HepG2 (cell line): ENCODE results near the gene TMEM14B. TPM values are rescaled to one million over a fixed set of nuclear protein-coding genes. Genes with fewer than 3 reads are reported as not detected.
"Not testable (repeated sequence)": the region's sequence is repeated elsewhere in the genome, so short reads cannot be mapped to it uniquely, and the experiment has no call there.

Experiments
- ATAC-seq: fragments of 200-7000 bp; cut with Tn5 transposase; 3 replicates; pipeline ENCODE4 v1.9.1; 2020; ENCODE audit warnings: mild to moderate bottlenecking, moderate library complexity
- BruUV-seq: library from RNA; stranded (reverse); fragments of 400-500 nt; replicated peaks from 2 replicates; lab custom pipeline; 2021; lab: Mats Ljungman, UMichigan
- CTCF ChIA-PET: fragments of 300-600 bp; formaldehyde crosslinking; extraction: SDS; loops from one replicate; lab custom pipeline; 2021; ENCODE audit warnings: low total read pairs, inconsistent platforms, low intra/inter-chr PET ratio; lab: Yijun Ruan, JAX
- POLR2A ChIA-PET: fragments of 350-600 bp; sonication (Branson Sonifier 250); formaldehyde crosslinking; loops from one replicate; lab custom pipeline; 2020; ENCODE audit warnings: antibody characterized with exemption, inconsistent platforms; lab: Yijun Ruan, JAX
- DNase-seq: peaks from one replicate; pipeline ENCODE4 v3.0.0-alpha.2; 2015; ENCODE audit warnings: low spot score
- FAIRE-seq: peaks from 3 replicates; lab custom pipeline; 2011; peaks lifted over from hg19 to GRCh38; lab: Jason Lieb, UNC
- H2AFZ ChIP-seq: one replicate; pipeline ENCODE4 v1.6.1; 2011; ENCODE audit warnings: low read length, inconsistent platforms
- H3K27ac ChIP-seq: fragments of 300-600 bp; 3 replicates; pipeline ENCODE4 v1.8.0; 2011; ENCODE audit warnings: mixed run types, mild to moderate bottlenecking, mixed read lengths, low read length, inconsistent platforms; ENCODE audit not compliant: insufficient read depth; ENCODE audit errors: extremely low read length
- H3K27me3 ChIP-seq, 2 experiments: fragments of 200-600 bp in 1 of 2; 2 replicates in 1 of 2; 3 replicates in 1 of 2; pipeline versions ENCODE4 v1.6.0 to v1.8.0; 2011; ENCODE audit warnings: low read length in 2 of 2, mild to moderate bottlenecking in 2 of 2, moderate library complexity in 2 of 2, inconsistent platforms in 1 of 2; ENCODE audit not compliant: insufficient read depth in 2 of 2, control insufficient read depth in 1 of 2
- H3K36me3 ChIP-seq, 2 experiments: fragments of 200-600 bp in 1 of 2; replicated peaks in 1 of 2; 2 replicates in 1 of 2; 3 replicates in 1 of 2; pipeline versions ENCODE4 v1.5.1 to v1.8.0; 2011; ENCODE audit warnings: low read length in 2 of 2, inconsistent platforms in 1 of 2; ENCODE audit not compliant: insufficient read depth in 2 of 2, control insufficient read depth in 1 of 2
- H3K4me1 ChIP-seq: 2 replicates; pipeline ENCODE4 v1.5.1; 2012; ENCODE audit warnings: low read length, inconsistent platforms; ENCODE audit not compliant: insufficient read depth
- H3K4me2 ChIP-seq: 2 replicates; pipeline ENCODE4 v1.6.0; 2011; ENCODE audit warnings: low read depth, low read length, inconsistent platforms
- H3K4me3 ChIP-seq, 3 experiments: fragments of 200-600 bp in 1 of 3; sonication (generic), shearing (Covaris generic) in 1 of 3; replicated peaks in 1 of 3; 2 replicates each; pipeline ENCODE4 v1.5.1; 2011 to 2016; ENCODE audit warnings: low read length in 3 of 3, inconsistent platforms in 2 of 3, low read depth in 2 of 3, mild to moderate bottlenecking in 2 of 3, control low read depth in 1 of 3, mixed read lengths in 1 of 3; ENCODE audit not compliant: insufficient read depth in 1 of 3
- H3K79me2 ChIP-seq: one replicate; pipeline ENCODE4 v1.6.1; 2011; ENCODE audit warnings: low read length, inconsistent platforms; ENCODE audit not compliant: insufficient read depth
- H3K9ac ChIP-seq: 2 replicates; pipeline ENCODE4 v1.6.0; 2011; ENCODE audit warnings: mild to moderate bottlenecking, low read depth, low read length, inconsistent platforms; ENCODE audit not compliant: insufficient read depth
- H3K9me3 ChIP-seq: 2 replicates; pipeline ENCODE4 v1.5.1; 2012; ENCODE audit warnings: mild to moderate bottlenecking, low read length
- H4K20me1 ChIP-seq: 2 replicates; pipeline ENCODE4 v1.6.0; 2011; ENCODE audit warnings: inconsistent platforms, mild to moderate bottlenecking, low read length, moderate library complexity; ENCODE audit not compliant: insufficient read depth
- ATF7-NPFF ChIP-seq: sonication (generic); formaldehyde crosslinking; IDR thresholded peaks from 2 replicates; pipeline ENCODE4 v1.8.1; 2023; ENCODE audit warnings: mild to moderate bottlenecking, low read depth, missing genetic modification reagents, moderate library complexity
- FOSL2 ChIP-seq: sonication (generic); formaldehyde crosslinking; IDR thresholded peaks from 2 replicates; pipeline ENCODE4 v1.4.0; 2020; ENCODE audit warnings: missing genetic modification reagents
- KDM3A ChIP-seq: IDR thresholded peaks from 2 replicates; pipeline ENCODE4 v1.6.1; 2018; ENCODE audit warnings: low read depth, missing compliant biosample characterization
- KLF12 ChIP-seq: sonication (generic); formaldehyde crosslinking; IDR thresholded peaks from 2 replicates; pipeline ENCODE4 v1.4.0; 2020; ENCODE audit warnings: missing genetic modification reagents, borderline replicate concordance
- KMT2B ChIP-seq: IDR thresholded peaks from 2 replicates; pipeline ENCODE4 v1.6.1; 2016; ENCODE audit warnings: missing genetic modification reagents, missing compliant biosample characterization
- MAZ ChIP-seq, 2 experiments: sonication (generic) in 1 of 2; formaldehyde crosslinking in 1 of 2; IDR thresholded peaks; 2 replicates each; pipeline versions ENCODE4 v1.5.0 to v1.6.1; 2012 to 2020; ENCODE audit warnings: low read depth in 2 of 2, mild to moderate bottlenecking in 2 of 2, borderline replicate concordance in 1 of 2, improper control_type of control experiment in 1 of 2, low read length in 1 of 2, missing genetic modification reagents in 1 of 2, moderate library complexity in 1 of 2
- MED13 ChIP-seq: sonication (generic); formaldehyde crosslinking; IDR thresholded peaks from 2 replicates; pipeline ENCODE4 v1.5.0; 2020; ENCODE audit warnings: missing genetic modification reagents
- NFYB ChIP-seq: sonication (generic); formaldehyde crosslinking; IDR thresholded peaks from 2 replicates; pipeline ENCODE4 v1.4.0; 2020; ENCODE audit warnings: missing genetic modification reagents
- SNAPC2 ChIP-seq: sonication (generic); formaldehyde crosslinking; IDR thresholded peaks from 2 replicates; pipeline ENCODE4 v1.8.1; 2022; ENCODE audit warnings: mild to moderate bottlenecking, missing genetic modification reagents
- ZNF101 ChIP-seq: sonication (generic); formaldehyde crosslinking; IDR thresholded peaks from 2 replicates; pipeline ENCODE4 v1.4.0; 2020; ENCODE audit warnings: mild to moderate bottlenecking, low read depth, missing genetic modification reagents, borderline replicate concordance
- ZNF556 ChIP-seq: sonication (generic); formaldehyde crosslinking; IDR thresholded peaks from 2 replicates; pipeline ENCODE4 v1.4.0; 2020; ENCODE audit warnings: mild to moderate bottlenecking, missing genetic modification reagents, borderline replicate concordance
- ZNF558 ChIP-seq: sonication (generic); formaldehyde crosslinking; IDR thresholded peaks from 2 replicates; pipeline ENCODE4 v1.9.0; 2022; ENCODE audit warnings: mild to moderate bottlenecking, missing genetic modification reagents, borderline replicate concordance
- ZSCAN31 ChIP-seq: sonication (generic); formaldehyde crosslinking; IDR thresholded peaks from 2 replicates; pipeline ENCODE4 v1.5.0; 2020; ENCODE audit warnings: low read depth, mild to moderate bottlenecking, missing genetic modification reagents
- WGBS: methylation state at CpG from one replicate; pipeline ENCODE4 v1.1.6; 2017; ENCODE audit warnings: low lambda C conversion rate; 5-methylcytosine and 5-hydroxymethylcytosine counted together
- in situ Hi-C: cut with HindIII; loops from 2 replicates; pipeline ENCODE4 v1.10.0; 2017; ENCODE audit warnings: low pct_unique_long_range_greater_than_20kb; ENCODE audit not compliant: extremely low pct_ligation_motif_present
- intact Hi-C: fragments of 100-400 bp; cut with micrococcal nuclease; formaldehyde crosslinking; loops from one replicate; pipeline ENCODE4 v1.10.0; 2022; ENCODE audit not compliant: unreplicated experiment
- polyA plus RNA-seq, 8 experiments: library from polyadenylated mRNA; depleted of rRNA in 3 of 8; stranded (reverse) in 7 of 8; unstranded in 1 of 8; fragments of >200 nt; fragmentation: Illumina TruSeq in 4 of 8; extraction: Trizol in 4 of 8; gene quantifications; 2 replicates each; pipeline versions ENCODE4 v1.2.1 to v1.2.3, GENCODE V29; 2011 to 2016; ENCODE audit warnings: low read depth in 4 of 8, missing spikeins in 1 of 8, mixed read lengths in 1 of 8; ENCODE audit not compliant: insufficient read depth in 1 of 8
- total RNA-seq, 5 experiments: library from RNA; depleted of rRNA; stranded (reverse); fragments of >200 nt; fragmentation: Illumina TruSeq; extraction: Trizol; gene quantifications; 2 replicates each; pipeline ENCODE4 v1.2.3, GENCODE V29; 2016; ENCODE audit warnings: low read depth in 1 of 5
- TF ChIP-seq, protein P1 (sequence below): sonication (generic); formaldehyde crosslinking; IDR thresholded peaks from 2 replicates; pipeline ENCODE4 v1.5.0; 2020; ENCODE audit warnings: mild to moderate bottlenecking, missing genetic modification reagents, borderline replicate concordance
- TF ChIP-seq, protein P2 (sequence below): sonication (generic); formaldehyde crosslinking; IDR thresholded peaks from 2 replicates; pipeline ENCODE4 v1.4.0; 2020; ENCODE audit warnings: mild to moderate bottlenecking, missing genetic modification reagents

TMEM14B gene
- total and polyA plus RNA-seq, 2 of the 13 experiments (the other 11 are each of a cell fraction or from before 2014, with no cell fraction given): 133 to 200 TPM

DNA sequence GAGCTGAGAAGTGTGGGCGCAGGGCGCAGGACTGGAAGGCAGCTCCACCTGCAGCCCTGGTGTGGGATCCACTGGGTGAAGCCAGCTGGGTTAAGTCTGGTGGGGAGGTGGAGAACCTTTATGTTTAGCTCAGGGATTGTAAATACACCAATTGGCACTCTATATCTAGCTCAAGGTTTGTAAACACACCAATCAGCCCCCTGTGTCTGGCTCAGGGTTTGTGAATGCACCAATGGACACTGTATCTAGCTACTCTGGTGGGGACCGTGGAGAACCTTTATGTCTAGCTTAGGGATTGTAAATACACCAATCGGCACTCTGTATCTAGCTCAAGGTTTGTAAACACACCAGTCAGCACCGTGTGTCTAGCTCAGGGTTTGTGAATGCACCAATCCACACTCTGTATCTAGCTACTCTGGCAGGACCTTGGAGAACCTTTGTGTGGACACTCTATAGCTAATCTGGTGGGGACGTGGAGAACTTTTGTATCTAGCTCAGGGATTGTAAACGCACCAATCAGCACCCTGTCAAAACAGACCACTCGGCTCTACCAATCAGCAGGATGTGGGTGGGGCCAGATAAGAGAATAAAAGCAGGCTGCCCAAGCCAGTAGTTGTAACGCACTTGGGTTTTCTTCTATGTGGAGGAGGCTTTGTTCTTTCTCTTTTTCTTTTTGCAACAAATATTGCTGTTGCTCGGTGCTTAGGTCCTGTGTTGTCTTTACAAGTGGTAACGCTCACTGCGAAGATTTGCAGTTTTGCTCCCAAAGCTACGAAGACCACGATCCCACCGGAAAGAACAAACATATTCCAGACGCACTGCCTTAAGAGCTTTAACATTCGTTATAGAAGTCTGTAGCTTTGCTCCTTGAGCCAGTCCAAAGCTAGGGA is 26.4 kb upstream of the TMEM14B start:
- H2AFZ ChIP-seq; in situ Hi-C loops; CTCF ChIA-PET; H4K20me1 ChIP-seq; H3K27me3 ChIP-seq; TF ChIP-seq MAZ (CRISPR knock-in tag; IDR thresholded peaks at IDR 0.05; ENCODE audit: low read depth): not testable (repeated sequence)
- Histone ChIP-seq H3K36me3 (peaks cover 7 to 13% of the 10 kb centered on the region in 2 experiments), H3K9me3 (peaks cover 15% of the 10 kb centered on the region), H3K4me1 (peaks cover 34% of the 10 kb centered on the region), H3K4me2 (peak overlapping the region; percentile 84), H3K79me2 (peaks cover 25% of the 10 kb centered on the region), H3K27ac (peak overlapping the region; percentile 95), H3K9ac (peak overlapping the region; percentile 90), H3K4me3 (peak overlapping the region; percentile 56 to 78 (median 70))
- intact Hi-C loops: loop anchor here (1.0 kb wide), 1 partner anchor 27 kb away; the partner anchor contains the start of genes C6orf52 and PAK1IP1
- DNase-seq (peak; percentile 97), ATAC-seq (peak; percentile 19), FAIRE-seq (peak; percentile 39)
- WGBS: 36% methylated on average over 15 of the region's 17 CpGs
- POLR2A ChIA-PET: interaction anchor here (0.6 to 6.6 kb wide), 22 partner anchors 10 to 1288 kb away, joined by 3 to 332 read pairs (median 6); partner anchors contain the start of genes C6orf52, GCNT2, PAK1IP1 and TMEM14B
- TSS peak; percentile 67 for BruUV-seq
- peak; percentile 31 for TF ChIP-seq KLF12 (CRISPR knock-in tag)
- TF ChIP-seq KDM3A (CRISPR knock-in tag): 0 out of 2 replicates have a peak, but pooled peaks have one; percentile 56
- TF ChIP-seq ZNF556 (CRISPR knock-in tag): 0 out of 2 replicates have a peak, but pooled peaks have one; percentile 60
- TF ChIP-seq SNAPC2 (CRISPR knock-in tag): peak; percentile 72; the same call in 1 of the 2 replicates
- TF ChIP-seq ZNF558 (CRISPR knock-in tag): peak; percentile 16; the same call in 1 of the 2 replicates
- TF ChIP-seq, protein P1, sequence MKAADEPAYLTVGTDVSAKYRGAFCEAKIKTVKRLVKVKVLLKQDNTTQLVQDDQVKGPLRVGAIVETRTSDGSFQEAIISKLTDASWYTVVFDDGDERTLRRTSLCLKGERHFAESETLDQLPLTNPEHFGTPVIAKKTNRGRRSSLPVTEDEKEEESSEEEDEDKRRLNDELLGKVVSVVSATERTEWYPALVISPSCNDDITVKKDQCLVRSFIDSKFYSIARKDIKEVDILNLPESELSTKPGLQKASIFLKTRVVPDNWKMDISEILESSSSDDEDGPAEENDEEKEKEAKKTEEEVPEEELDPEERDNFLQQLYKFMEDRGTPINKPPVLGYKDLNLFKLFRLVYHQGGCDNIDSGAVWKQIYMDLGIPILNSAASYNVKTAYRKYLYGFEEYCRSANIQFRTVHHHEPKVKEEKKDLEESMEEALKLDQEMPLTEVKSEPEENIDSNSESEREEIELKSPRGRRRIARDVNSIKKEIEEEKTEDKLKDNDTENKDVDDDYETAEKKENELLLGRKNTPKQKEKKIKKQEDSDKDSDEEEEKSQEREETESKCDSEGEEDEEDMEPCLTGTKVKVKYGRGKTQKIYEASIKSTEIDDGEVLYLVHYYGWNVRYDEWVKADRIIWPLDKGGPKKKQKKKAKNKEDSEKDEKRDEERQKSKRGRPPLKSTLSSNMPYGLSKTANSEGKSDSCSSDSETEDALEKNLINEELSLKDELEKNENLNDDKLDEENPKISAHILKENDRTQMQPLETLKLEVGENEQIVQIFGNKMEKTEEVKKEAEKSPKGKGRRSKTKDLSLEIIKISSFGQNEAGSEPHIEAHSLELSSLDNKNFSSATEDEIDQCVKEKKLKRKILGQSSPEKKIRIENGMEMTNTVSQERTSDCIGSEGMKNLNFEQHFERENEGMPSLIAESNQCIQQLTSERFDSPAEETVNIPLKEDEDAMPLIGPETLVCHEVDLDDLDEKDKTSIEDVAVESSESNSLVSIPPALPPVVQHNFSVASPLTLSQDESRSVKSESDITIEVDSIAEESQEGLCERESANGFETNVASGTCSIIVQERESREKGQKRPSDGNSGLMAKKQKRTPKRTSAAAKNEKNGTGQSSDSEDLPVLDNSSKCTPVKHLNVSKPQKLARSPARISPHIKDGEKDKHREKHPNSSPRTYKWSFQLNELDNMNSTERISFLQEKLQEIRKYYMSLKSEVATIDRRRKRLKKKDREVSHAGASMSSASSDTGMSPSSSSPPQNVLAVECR (CRISPR knock-in tag): 0 out of 2 replicates have a peak, but pooled peaks have one; percentile 9
- TF ChIP-seq, protein P2, sequence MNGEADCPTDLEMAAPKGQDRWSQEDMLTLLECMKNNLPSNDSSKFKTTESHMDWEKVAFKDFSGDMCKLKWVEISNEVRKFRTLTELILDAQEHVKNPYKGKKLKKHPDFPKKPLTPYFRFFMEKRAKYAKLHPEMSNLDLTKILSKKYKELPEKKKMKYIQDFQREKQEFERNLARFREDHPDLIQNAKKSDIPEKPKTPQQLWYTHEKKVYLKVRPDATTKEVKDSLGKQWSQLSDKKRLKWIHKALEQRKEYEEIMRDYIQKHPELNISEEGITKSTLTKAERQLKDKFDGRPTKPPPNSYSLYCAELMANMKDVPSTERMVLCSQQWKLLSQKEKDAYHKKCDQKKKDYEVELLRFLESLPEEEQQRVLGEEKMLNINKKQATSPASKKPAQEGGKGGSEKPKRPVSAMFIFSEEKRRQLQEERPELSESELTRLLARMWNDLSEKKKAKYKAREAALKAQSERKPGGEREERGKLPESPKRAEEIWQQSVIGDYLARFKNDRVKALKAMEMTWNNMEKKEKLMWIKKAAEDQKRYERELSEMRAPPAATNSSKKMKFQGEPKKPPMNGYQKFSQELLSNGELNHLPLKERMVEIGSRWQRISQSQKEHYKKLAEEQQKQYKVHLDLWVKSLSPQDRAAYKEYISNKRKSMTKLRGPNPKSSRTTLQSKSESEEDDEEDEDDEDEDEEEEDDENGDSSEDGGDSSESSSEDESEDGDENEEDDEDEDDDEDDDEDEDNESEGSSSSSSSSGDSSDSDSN (CRISPR knock-in tag): peak; percentile 63; the same call in 1 of the 2 replicates
- TF ChIP-seq ZNF101 (CRISPR knock-in tag): 0 out of 2 replicates have a peak, but pooled peaks have one; percentile 74
- peak; percentile 35; the same call in 1 of the 2 replicates for TF ChIP-seq MAZ (IDR thresholded peaks at IDR 0.05; ENCODE audit: borderline replicate concordance, low read depth, low read length)
- peak; percentile 39; the same call in 1 of the 2 replicates for TF ChIP-seq KMT2B
- TF ChIP-seq MED13 (CRISPR knock-in tag): peak; percentile 87; the same call in 1 of the 2 replicates
- peak; percentile 94 for TF ChIP-seq NFYB (CRISPR knock-in tag)
- TF ChIP-seq ZSCAN31 (CRISPR knock-in tag): peak; percentile 68; the same call in 1 of the 2 replicates
- peak; percentile 58; the same call in 1 of the 2 replicates for TF ChIP-seq ATF7-NPFF (CRISPR knock-in tag)
- TF ChIP-seq FOSL2 (CRISPR knock-in tag): peak; percentile 27
